CD4-positive, alpha-beta T cell treated with Interleukin-2 at 100 ng/mL for 4 hours (primary cell): ENCODE results near the gene LRTM2.

ENCODE experiments used
- DNase-seq: peaks from one replicate; pipeline ENCODE4 v3.0.0-alpha.2; 2020; ENCODE audit warnings: low spot score

LRTM2 gene

GRCh38 chr12:1884651-1885050 is 64.3 kb downstream of the LRTM2 start:
- DNase-seq = no peak

DNA sequence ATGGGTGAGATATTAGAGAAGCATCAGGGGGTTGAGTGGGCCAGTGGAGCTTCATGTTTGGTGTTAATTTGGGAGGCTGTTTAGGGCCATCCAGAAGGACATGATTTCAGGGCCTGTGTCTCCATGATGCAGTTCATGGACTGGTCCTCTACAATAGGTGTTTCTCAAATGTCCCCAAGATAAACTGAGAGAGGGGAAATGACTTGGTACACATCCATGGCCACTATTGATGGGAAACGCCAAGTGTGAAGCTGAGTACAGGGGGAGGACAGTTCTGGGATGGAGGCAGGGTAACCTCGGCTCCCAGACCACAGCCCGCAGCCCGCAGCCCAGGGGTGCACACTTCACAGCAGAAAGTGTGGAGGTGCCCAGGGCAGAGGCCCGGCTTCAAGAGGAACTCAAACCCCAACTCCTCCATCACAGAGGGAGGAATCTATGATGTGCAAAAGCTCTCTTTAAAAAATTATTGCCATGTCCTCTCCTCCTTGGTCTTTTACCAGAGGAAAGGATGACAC is 64.8 kb downstream of the LRTM2 start:
- no peak for DNase-seq

GRCh38 chr12:1885599-1886245 is 65.4 kb downstream of the LRTM2 start:
- DNase-seq = no peak
